ENCODE measurements around the gene AMBP.

DNA sequence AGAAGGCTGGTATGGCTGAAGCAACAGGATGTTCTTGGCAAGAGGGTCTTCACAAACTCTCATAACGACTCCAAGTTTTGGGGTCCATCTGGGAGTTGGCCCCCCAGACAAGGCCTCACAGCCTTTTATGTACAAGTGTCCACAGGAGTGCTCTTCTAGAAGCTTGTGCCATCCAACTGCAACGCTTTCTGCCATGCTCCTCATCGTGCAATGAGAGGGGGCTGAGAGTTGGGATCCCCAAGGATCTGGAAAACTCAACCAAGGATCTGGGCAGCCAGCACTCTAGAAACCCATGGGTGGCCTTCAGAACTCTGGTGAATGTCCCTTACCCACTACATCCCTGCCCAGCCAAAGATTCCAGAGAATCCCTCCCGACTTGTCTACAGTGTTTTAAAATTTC, 8.5 kb upstream of the AMBP start:
- TF ChIP-seq, protein P1, sequence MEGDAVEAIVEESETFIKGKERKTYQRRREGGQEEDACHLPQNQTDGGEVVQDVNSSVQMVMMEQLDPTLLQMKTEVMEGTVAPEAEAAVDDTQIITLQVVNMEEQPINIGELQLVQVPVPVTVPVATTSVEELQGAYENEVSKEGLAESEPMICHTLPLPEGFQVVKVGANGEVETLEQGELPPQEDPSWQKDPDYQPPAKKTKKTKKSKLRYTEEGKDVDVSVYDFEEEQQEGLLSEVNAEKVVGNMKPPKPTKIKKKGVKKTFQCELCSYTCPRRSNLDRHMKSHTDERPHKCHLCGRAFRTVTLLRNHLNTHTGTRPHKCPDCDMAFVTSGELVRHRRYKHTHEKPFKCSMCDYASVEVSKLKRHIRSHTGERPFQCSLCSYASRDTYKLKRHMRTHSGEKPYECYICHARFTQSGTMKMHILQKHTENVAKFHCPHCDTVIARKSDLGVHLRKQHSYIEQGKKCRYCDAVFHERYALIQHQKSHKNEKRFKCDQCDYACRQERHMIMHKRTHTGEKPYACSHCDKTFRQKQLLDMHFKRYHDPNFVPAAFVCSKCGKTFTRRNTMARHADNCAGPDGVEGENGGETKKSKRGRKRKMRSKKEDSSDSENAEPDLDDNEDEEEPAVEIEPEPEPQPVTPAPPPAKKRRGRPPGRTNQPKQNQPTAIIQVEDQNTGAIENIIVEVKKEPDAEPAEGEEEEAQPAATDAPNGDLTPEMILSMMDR (IDR thresholded peaks at IDR 0.05) = no peak
- TF ChIP-seq SMC3 (IDR thresholded peaks at IDR 0.05; ENCODE audit: low read depth, low read length) (no peak), RAD21 (IDR thresholded peaks at IDR 0.05; ENCODE audit: low read length) (no peak)
- TF ChIP-seq, protein P2, sequence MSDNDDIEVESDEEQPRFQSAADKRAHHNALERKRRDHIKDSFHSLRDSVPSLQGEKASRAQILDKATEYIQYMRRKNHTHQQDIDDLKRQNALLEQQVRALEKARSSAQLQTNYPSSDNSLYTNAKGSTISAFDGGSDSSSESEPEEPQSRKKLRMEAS (IDR thresholded peaks at IDR 0.05; ENCODE audit: low read depth) = no peak
- TF ChIP-seq, protein P3, sequence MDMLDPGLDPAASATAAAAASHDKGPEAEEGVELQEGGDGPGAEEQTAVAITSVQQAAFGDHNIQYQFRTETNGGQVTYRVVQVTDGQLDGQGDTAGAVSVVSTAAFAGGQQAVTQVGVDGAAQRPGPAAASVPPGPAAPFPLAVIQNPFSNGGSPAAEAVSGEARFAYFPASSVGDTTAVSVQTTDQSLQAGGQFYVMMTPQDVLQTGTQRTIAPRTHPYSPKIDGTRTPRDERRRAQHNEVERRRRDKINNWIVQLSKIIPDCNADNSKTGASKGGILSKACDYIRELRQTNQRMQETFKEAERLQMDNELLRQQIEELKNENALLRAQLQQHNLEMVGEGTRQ (IDR thresholded peaks at IDR 0.05; ENCODE audit: borderline replicate concordance, low read depth, low read length) = no peak
- TF ChIP-seq, protein P4, sequence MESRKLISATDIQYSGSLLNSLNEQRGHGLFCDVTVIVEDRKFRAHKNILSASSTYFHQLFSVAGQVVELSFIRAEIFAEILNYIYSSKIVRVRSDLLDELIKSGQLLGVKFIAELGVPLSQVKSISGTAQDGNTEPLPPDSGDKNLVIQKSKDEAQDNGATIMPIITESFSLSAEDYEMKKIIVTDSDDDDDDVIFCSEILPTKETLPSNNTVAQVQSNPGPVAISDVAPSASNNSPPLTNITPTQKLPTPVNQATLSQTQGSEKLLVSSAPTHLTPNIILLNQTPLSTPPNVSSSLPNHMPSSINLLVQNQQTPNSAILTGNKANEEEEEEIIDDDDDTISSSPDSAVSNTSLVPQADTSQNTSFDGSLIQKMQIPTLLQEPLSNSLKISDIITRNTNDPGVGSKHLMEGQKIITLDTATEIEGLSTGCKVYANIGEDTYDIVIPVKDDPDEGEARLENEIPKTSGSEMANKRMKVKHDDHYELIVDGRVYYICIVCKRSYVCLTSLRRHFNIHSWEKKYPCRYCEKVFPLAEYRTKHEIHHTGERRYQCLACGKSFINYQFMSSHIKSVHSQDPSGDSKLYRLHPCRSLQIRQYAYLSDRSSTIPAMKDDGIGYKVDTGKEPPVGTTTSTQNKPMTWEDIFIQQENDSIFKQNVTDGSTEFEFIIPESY (IDR thresholded peaks at IDR 0.05; ENCODE audit: borderline replicate concordance, low read depth) = no peak
